Activated CD8-positive, alpha-beta memory T cell treated with anti-CD3 and anti-CD28 coated beads for 4 hours (primary cell): ENCODE data around the gene FNBP1.
"Not testable (repeated sequence)": the region's sequence is repeated elsewhere in the genome, so short reads cannot be mapped to it uniquely, and the experiment has no call there.

Experiments used
- DNase-seq, 2 donors: peaks; one replicate each; pipeline ENCODE4 v3.0.0-alpha.2; 2020; ENCODE audit warnings: low read depth in 2 of 2

The FNBP1 gene

GRCh38 chr9:129953736-129954135 is 89.3 kb downstream of the FNBP1 start:
- DNase-seq, result no peak

- DNase-seq, result no peak
These were observed 90.7 kb downstream of the FNBP1 start for GRCh38 chr9:129952337-129952736.

- no peak for DNase-seq
These were observed 93.2 kb downstream of the FNBP1 start for GRCh38 chr9:129949821-129950220.

GRCh38 chr9:129948626-129949025 is 94.4 kb downstream of the FNBP1 start:
- not testable (repeated sequence) for DNase-seq

GRCh38 chr9:129946246-129946995 is 96.6 kb downstream of the FNBP1 start:
- no peak for DNase-seq

- DNase-seq, result no peak
These were observed 97.7 kb downstream of the FNBP1 start for GRCh38 chr9:129945314-129945713.

GRCh38 chr9:129944506-129945116 is 98.4 kb downstream of the FNBP1 start:
- DNase-seq, result peak; percentile 18 to 42

GRCh38 chr9:129939431-129939830 is 103.6 kb downstream of the FNBP1 start:
- no peak for DNase-seq

GRCh38 chr9:129938291-129938979 is 104.6 kb downstream of the FNBP1 start:
- DNase-seq, result no peak

- DNase-seq, result not testable (repeated sequence)
These were observed 105.1 kb downstream of the FNBP1 start for GRCh38 chr9:129937879-129938278.

- no peak for DNase-seq
These were observed 106.8 kb downstream of the FNBP1 start for GRCh38 chr9:129936222-129936621.

GRCh38 chr9:129934780-129935179 is 108.2 kb downstream of the FNBP1 start:
- DNase-seq, result no peak

- no peak for DNase-seq
These were observed 108.9 kb downstream of the FNBP1 start for GRCh38 chr9:129934041-129934591.

- no peak for DNase-seq
These were observed 109.6 kb downstream of the FNBP1 start for GRCh38 chr9:129933185-129934040.

- DNase-seq, result no peak
These were observed 110.5 kb downstream of the FNBP1 start for GRCh38 chr9:129932303-129933151.

GRCh38 chr9:129930743-129931142 is 112.2 kb downstream of the FNBP1 start:
- no peak for DNase-seq

- DNase-seq, result no peak
These were observed 113.4 kb downstream of the FNBP1 start for GRCh38 chr9:129929496-129930125.

- no peak for DNase-seq
These were observed 119.4 kb downstream of the FNBP1 start for GRCh38 chr9:129923589-129923988.

GRCh38 chr9:129921905-129922304 is 121.1 kb downstream of the FNBP1 start:
- no peak for DNase-seq

GRCh38 chr9:129919841-129920240 is 123.1 kb downstream of the FNBP1 start:
- no peak for DNase-seq
